NCI-H2107 treated with DMSO at 0.1 percent for 48 hours (cell line): ENCODE data around the gene RAB5IF.

ENCODE experiments used
- DNase-seq: peaks from one replicate; lab custom pipeline; 2025; ENCODE audit not compliant: unreplicated experiment; lab: John Stamatoyannopoulos, UW

The RAB5IF gene

DNA sequence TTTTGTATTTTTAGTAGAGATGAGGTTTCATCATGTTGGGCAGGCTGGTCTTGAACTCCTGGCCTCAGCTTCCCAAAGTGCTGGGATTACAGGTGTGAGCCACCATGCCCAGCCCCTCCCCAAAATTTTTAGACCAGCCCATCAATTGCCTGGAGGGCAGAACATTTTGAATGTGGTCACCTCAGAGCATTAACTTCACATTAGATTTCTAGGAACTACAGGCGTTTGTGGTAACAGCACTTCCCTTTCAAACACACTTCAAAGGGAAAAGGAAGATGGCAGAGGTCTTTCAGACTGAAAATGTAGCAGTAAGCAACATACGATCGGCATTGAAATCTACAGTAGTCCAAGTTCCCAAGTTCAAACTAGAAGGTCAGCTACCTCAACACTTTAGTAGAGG lies 52.7 kb downstream of the RAB5IF start:
- no peak for DNase-seq
